Measurements from ENCODE around the gene PLCL1.

Gene PLCL1

DNA sequence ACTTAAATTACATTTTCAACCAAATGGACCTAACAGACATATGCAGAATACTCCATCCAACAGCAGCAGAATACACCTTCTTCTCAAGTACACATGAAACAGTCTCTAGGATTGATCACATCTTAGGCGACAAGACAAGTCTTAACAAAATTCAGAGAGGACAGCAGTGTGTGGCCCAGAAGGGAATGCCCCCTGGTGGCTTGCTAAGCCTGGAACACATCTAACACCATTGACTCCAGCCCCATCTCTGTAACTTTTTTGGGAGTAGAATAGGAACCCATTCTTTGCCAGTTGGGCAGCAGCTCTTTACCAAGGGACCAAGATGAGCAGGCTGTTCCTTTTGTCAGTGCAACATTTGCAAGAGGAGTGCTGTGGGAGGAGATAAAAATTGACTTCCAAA lies 249.9 kb downstream of the PLCL1 start:
- no peaks in the 10 kb centered on the region for H3K79me2 ChIP-seq (ENCODE audit: insufficient read depth, low read depth)
- no peak overlapping the region for H3K9ac ChIP-seq
- no peak overlapping the region for H3K27ac ChIP-seq
- H3K27me3 ChIP-seq (ENCODE audit: insufficient read depth, low read depth) = no peaks in the 10 kb centered on the region
- TF ChIP-seq, protein P1, sequence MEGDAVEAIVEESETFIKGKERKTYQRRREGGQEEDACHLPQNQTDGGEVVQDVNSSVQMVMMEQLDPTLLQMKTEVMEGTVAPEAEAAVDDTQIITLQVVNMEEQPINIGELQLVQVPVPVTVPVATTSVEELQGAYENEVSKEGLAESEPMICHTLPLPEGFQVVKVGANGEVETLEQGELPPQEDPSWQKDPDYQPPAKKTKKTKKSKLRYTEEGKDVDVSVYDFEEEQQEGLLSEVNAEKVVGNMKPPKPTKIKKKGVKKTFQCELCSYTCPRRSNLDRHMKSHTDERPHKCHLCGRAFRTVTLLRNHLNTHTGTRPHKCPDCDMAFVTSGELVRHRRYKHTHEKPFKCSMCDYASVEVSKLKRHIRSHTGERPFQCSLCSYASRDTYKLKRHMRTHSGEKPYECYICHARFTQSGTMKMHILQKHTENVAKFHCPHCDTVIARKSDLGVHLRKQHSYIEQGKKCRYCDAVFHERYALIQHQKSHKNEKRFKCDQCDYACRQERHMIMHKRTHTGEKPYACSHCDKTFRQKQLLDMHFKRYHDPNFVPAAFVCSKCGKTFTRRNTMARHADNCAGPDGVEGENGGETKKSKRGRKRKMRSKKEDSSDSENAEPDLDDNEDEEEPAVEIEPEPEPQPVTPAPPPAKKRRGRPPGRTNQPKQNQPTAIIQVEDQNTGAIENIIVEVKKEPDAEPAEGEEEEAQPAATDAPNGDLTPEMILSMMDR (conservative IDR thresholded peaks at IDR 0.05; ENCODE audit: low read depth, low read length) = peak; percentile 68
- no peak overlapping the region for H3K4me2 ChIP-seq
- no peaks in the 10 kb centered on the region for H4K20me1 ChIP-seq (ENCODE audit: insufficient read depth)
- H3K4me3 ChIP-seq (IDR thresholded peaks at IDR 0.05; ENCODE audit: insufficient read depth, low read depth, low read length) = no peak overlapping the region
- no peaks in the 10 kb centered on the region for H3K36me3 ChIP-seq (ENCODE audit: insufficient read depth)
- no peak overlapping the region for H2AFZ ChIP-seq (ENCODE audit: low read depth)
- H3K4me1 ChIP-seq (ENCODE audit: low read depth, poor library complexity, severe bottlenecking) = no peaks in the 10 kb centered on the region

DNA sequence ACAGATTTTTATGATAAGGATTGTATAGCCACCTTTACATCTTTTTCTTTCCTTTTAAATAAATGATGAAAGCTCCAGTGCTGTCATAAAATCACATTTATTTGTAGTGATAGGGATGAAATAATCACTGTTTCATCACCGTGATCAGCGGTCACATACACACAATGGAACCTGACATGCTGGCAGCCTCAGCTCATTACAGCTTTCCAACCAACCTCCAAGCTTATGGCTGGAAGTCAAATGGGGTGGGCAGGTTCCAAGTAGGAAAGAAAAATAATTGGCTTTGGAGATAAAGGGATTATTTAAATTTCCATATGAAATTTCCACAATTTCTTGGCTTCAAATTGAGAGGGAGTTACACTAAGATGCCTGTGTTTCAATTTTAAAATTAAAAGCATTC lies 251.3 kb downstream of the PLCL1 start:
- no peak overlapping the region for H3K4me3 ChIP-seq (IDR thresholded peaks at IDR 0.05; ENCODE audit: insufficient read depth, low read depth, low read length)
- H3K27ac ChIP-seq = no peak overlapping the region
- TF ChIP-seq, protein P1 (conservative IDR thresholded peaks at IDR 0.05; ENCODE audit: low read depth, low read length) = no peak
- H3K79me2 ChIP-seq (ENCODE audit: insufficient read depth, low read depth) = no peaks in the 10 kb centered on the region
- H2AFZ ChIP-seq (ENCODE audit: low read depth) = no peak overlapping the region
- H3K27me3 ChIP-seq (ENCODE audit: insufficient read depth, low read depth) = no peaks in the 10 kb centered on the region
- H3K36me3 ChIP-seq (ENCODE audit: insufficient read depth) = no peaks in the 10 kb centered on the region
- no peak overlapping the region for H3K4me2 ChIP-seq
- H4K20me1 ChIP-seq (ENCODE audit: insufficient read depth) = no peaks in the 10 kb centered on the region
- H3K9ac ChIP-seq = no peak overlapping the region
- H3K4me1 ChIP-seq (ENCODE audit: low read depth, poor library complexity, severe bottlenecking) = no peaks in the 10 kb centered on the region

GRCh38 chr2:198056836-198057235 lies 252.4 kb downstream of the PLCL1 start:
- no peak overlapping the region for H3K4me2 ChIP-seq
- H3K27me3 ChIP-seq (ENCODE audit: insufficient read depth, low read depth) = no peaks in the 10 kb centered on the region
- H4K20me1 ChIP-seq (ENCODE audit: insufficient read depth) = no peaks in the 10 kb centered on the region
- no peaks in the 10 kb centered on the region for H3K36me3 ChIP-seq (ENCODE audit: insufficient read depth)
- no peaks in the 10 kb centered on the region for H3K79me2 ChIP-seq (ENCODE audit: insufficient read depth, low read depth)
- TF ChIP-seq, protein P1 (conservative IDR thresholded peaks at IDR 0.05; ENCODE audit: low read depth, low read length) = no peak
- H3K4me1 ChIP-seq (ENCODE audit: low read depth, poor library complexity, severe bottlenecking) = no peaks in the 10 kb centered on the region
- H2AFZ ChIP-seq (ENCODE audit: low read depth) = no peak overlapping the region
- no peak overlapping the region for H3K4me3 ChIP-seq (IDR thresholded peaks at IDR 0.05; ENCODE audit: insufficient read depth, low read depth, low read length)
- H3K27ac ChIP-seq = no peak overlapping the region
- H3K9ac ChIP-seq = no peak overlapping the region

- Histone ChIP-seq H3K36me3 (ENCODE audit: insufficient read depth) (no peaks in the 10 kb centered on the region), H3K4me2 (no peak overlapping the region), H3K4me3 (IDR thresholded peaks at IDR 0.05; ENCODE audit: insufficient read depth, low read depth, low read length) (no peak overlapping the region), H3K9ac (no peak overlapping the region), H3K79me2 (ENCODE audit: insufficient read depth, low read depth) (no peaks in the 10 kb centered on the region), H3K27me3 (ENCODE audit: insufficient read depth, low read depth) (no peaks in the 10 kb centered on the region), H2AFZ (ENCODE audit: low read depth) (no peak overlapping the region), H3K4me1 (ENCODE audit: low read depth, poor library complexity, severe bottlenecking) (no peaks in the 10 kb centered on the region), H4K20me1 (ENCODE audit: insufficient read depth) (no peaks in the 10 kb centered on the region), H3K27ac (no peak overlapping the region)
- TF ChIP-seq, protein P1 (conservative IDR thresholded peaks at IDR 0.05; ENCODE audit: low read depth, low read length) = no peak
These were observed 255.4 kb downstream of the PLCL1 start for GRCh38 chr2:198059800-198060199.

Data from KMS-11 (cell line).